Stimulated activated CD8-positive, alpha-beta memory T cell treated with anti-CD3 and anti-CD28 coated beads, Interleukin-2, amount 100 ng/mL, for 1 hour (primary cell): ENCODE data around the gene CYP3A5.
"Not testable (repeated sequence)": the region's sequence is repeated elsewhere in the genome, so short reads cannot be mapped to it uniquely, and the experiment has no call there.

Experiments
- DNase-seq, 2 donors: peaks; one replicate each; pipeline ENCODE4 v3.0.0-alpha.2; 2020; ENCODE audit warnings: low read depth in 2 of 2

Gene CYP3A5

GRCh38 chr7:99685871-99686608 is 6.2 kb upstream of the CYP3A5 start:
- not testable (repeated sequence) for DNase-seq

- DNase-seq = no peak
These were observed 5.4 kb upstream of the CYP3A5 start for GRCh38 chr7:99685129-99685758.

GRCh38 chr7:99679032-99679399 is 780 bp downstream of the CYP3A5 start:
- DNase-seq = no peak

- no peak for DNase-seq
These were observed 2.1 kb downstream of the CYP3A5 start for GRCh38 chr7:99677648-99678045.

- no peak for DNase-seq
These were observed 2.7 kb downstream of the CYP3A5 start for GRCh38 chr7:99677013-99677647.

GRCh38 chr7:99674995-99675742 is 4.6 kb downstream of the CYP3A5 start:
- no peak for DNase-seq

- DNase-seq = no peak
These were observed 7.2 kb downstream of the CYP3A5 start for GRCh38 chr7:99672573-99672972.

- DNase-seq = no peak
These were observed 10.0 kb downstream of the CYP3A5 start for GRCh38 chr7:99669782-99670181.

- no peak for DNase-seq
These were observed 11.3 kb downstream of the CYP3A5 start for GRCh38 chr7:99668541-99668940.

- DNase-seq = no peak
These were observed 12.6 kb downstream of the CYP3A5 start for GRCh38 chr7:99667179-99667578.

GRCh38 chr7:99666013-99666395 is 13.8 kb downstream of the CYP3A5 start:
- no peak for DNase-seq

- DNase-seq = no peak
These were observed 14.3 kb downstream of the CYP3A5 start for GRCh38 chr7:99665312-99666012.

- not testable (repeated sequence) for DNase-seq
These were observed 21.9 kb downstream of the CYP3A5 start for GRCh38 chr7:99657879-99658278.

GRCh38 chr7:99654626-99655025 is 25.2 kb downstream of the CYP3A5 start:
- DNase-seq = not testable (repeated sequence)

GRCh38 chr7:99653754-99654153 is 26.0 kb downstream of the CYP3A5 start:
- DNase-seq = no peak

GRCh38 chr7:99653269-99653668 is 26.5 kb downstream of the CYP3A5 start:
- DNase-seq = not testable (repeated sequence)

GRCh38 chr7:99652671-99653070 is 27.1 kb downstream of the CYP3A5 start:
- no peak for DNase-seq

- DNase-seq = no peak
These were observed 28.5 kb downstream of the CYP3A5 start for GRCh38 chr7:99651290-99651689.

GRCh38 chr7:99648843-99649242 is 31.0 kb downstream of the CYP3A5 start:
- DNase-seq = no peak

- DNase-seq = no peak
These were observed 34.2 kb downstream of the CYP3A5 start for GRCh38 chr7:99645590-99645989.

- no peak for DNase-seq
These were observed 35.4 kb downstream of the CYP3A5 start for GRCh38 chr7:99644431-99644830.

GRCh38 chr7:99643464-99643863 is 36.3 kb downstream of the CYP3A5 start:
- no peak for DNase-seq
